MM.1S (cell line): Measurements from ENCODE around the gene THTPA.

Experiments used
- EZH2 ChIP-seq: fragments of 300-600 bp; sonication (generic); optimal IDR thresholded peaks from 2 replicates; pipeline ENCODE3; 2017; ENCODE audit warnings: low read depth, mild to moderate bottlenecking, antibody characterized with exemption, low read length, mixed read lengths
- EZH2phosphoT487 ChIP-seq: fragments of 300-600 bp; sonication (generic); IDR thresholded peaks from 2 replicates; pipeline ENCODE4 v1.6.1; 2018; ENCODE audit warnings: antibody characterized with exemption, low read length
- TF ChIP-seq, protein P1 (sequence below): fragments of 300-600 bp; sonication (generic); IDR thresholded peaks from 2 replicates; pipeline ENCODE4 v1.5.1; 2016; ENCODE audit warnings: antibody characterized with exemption, low read length, mixed read lengths

DNA sequence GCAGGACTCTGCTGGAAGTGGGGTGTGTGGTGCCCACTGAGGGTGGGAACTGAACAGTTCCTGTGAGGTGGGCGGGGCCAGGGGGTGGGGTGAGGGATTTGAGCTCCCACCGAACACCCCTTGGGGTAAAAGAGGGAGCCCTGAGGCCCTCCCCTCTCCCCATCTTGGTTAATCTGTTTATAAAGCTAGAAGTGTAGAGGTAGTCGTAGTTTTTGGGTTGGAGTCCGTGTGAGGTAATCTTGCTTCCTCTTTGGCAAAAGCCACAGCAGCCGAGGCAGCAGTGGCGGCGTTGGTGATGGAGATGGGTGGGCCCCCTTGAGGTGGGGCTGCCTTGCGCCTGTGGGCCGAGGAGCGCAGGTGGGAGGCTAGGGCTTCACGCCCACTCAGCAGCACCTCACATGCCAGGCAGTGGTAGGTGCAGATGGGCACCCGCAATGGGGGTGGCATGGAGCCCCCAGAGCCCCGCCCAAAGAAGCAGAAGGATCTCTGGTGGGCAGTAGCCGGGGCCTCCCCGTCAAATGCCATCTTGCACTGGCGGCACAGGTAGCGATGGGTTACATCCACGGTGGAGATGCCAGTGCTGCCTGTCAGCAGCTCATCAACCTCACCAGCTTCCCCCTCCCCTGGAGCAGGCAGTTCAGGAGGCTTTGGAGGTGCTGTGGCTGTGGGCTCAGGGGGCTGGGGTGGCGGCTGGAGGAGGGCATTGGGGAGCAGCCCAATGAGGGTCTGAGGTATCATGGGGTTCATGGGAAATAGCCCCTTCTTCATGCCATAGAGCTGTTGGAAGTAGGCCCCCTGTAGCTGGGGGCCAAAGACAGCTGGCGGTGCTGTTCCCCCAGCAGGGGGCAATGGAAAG is 34.1 kb upstream of the THTPA start:
- TF ChIP-seq, protein P1, sequence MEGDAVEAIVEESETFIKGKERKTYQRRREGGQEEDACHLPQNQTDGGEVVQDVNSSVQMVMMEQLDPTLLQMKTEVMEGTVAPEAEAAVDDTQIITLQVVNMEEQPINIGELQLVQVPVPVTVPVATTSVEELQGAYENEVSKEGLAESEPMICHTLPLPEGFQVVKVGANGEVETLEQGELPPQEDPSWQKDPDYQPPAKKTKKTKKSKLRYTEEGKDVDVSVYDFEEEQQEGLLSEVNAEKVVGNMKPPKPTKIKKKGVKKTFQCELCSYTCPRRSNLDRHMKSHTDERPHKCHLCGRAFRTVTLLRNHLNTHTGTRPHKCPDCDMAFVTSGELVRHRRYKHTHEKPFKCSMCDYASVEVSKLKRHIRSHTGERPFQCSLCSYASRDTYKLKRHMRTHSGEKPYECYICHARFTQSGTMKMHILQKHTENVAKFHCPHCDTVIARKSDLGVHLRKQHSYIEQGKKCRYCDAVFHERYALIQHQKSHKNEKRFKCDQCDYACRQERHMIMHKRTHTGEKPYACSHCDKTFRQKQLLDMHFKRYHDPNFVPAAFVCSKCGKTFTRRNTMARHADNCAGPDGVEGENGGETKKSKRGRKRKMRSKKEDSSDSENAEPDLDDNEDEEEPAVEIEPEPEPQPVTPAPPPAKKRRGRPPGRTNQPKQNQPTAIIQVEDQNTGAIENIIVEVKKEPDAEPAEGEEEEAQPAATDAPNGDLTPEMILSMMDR: no peak
- TF ChIP-seq EZH2: no peak
- TF ChIP-seq EZH2phosphoT487: no peak
